K562 (cell line): Measurements from ENCODE around the gene NCKIPSD. TPM values are rescaled to one million over a fixed set of nuclear protein-coding genes. Genes with fewer than 3 reads are reported as not detected.
A peak's percentile ranks its signal among the peaks of the same experiment; 100 is the strongest.

Experiments
- ATF2 ChIP-seq: sonication (generic); formaldehyde crosslinking; IDR thresholded peaks from 2 replicates; pipeline ENCODE4 v1.8.1; 2022; ENCODE audit warnings: missing genetic modification reagents
- E2F6 ChIP-seq, 2 experiments: IDR thresholded peaks; 2 replicates each; pipeline ENCODE4 v1.6.1; 2011; ENCODE audit warnings: borderline replicate concordance in 1 of 2, control low read depth in 1 of 2, low read depth in 1 of 2, low read length in 1 of 2, mild to moderate bottlenecking in 1 of 2, mixed read lengths in 1 of 2, moderate library complexity in 1 of 2; ENCODE audit not compliant: insufficient read depth in 1 of 2, insufficient read length in 1 of 2, poor library complexity in 1 of 2, severe bottlenecking in 1 of 2; ENCODE audit errors: extremely low read depth in 1 of 2
- FOXJ3 ChIP-seq: sonication (generic); formaldehyde crosslinking; IDR thresholded peaks from 2 replicates; pipeline ENCODE4 v1.4.0; 2020; ENCODE audit warnings: mild to moderate bottlenecking, missing genetic modification reagents
- NKRF ChIP-seq: fragments of 450-650 bp; IDR thresholded peaks from 2 replicates; pipeline ENCODE4 v1.6.1; 2016; ENCODE audit warnings: borderline replicate concordance
- RREB1 ChIP-seq: fragments of 250-450 bp; sonication (Bioruptor Pico); IDR thresholded peaks from 2 replicates; pipeline ENCODE4 v1.4.0; 2020
- SRF ChIP-seq, 2 experiments: fragments of 250-450, 450-650 bp in 1 of 2; sonication (Bioruptor Pico) in 1 of 2; sonication (generic) in 1 of 2; formaldehyde crosslinking; IDR thresholded peaks; 2 replicates each; pipeline versions ENCODE4 v1.5.0 to v1.5.1; 2020 to 2022; ENCODE audit warnings: mild to moderate bottlenecking in 1 of 2, missing genetic modification reagents in 1 of 2
- USF1 ChIP-seq: sonication (generic); formaldehyde crosslinking; IDR thresholded peaks from 2 replicates; pipeline ENCODE4 v1.9.0; 2022; ENCODE audit warnings: mild to moderate bottlenecking, missing genetic modification reagents
- USF2 ChIP-seq: sonication (generic); formaldehyde crosslinking; IDR thresholded peaks from 2 replicates; pipeline ENCODE4 v1.5.0; 2020; ENCODE audit warnings: missing genetic modification reagents
- ZBTB8A ChIP-seq: fragments of 450-650 bp; IDR thresholded peaks from 2 replicates; pipeline ENCODE4 v1.6.1; 2018; ENCODE audit warnings: mild to moderate bottlenecking, moderate library complexity; ENCODE audit not compliant: partially characterized antibody
- ZNF212 ChIP-seq: fragments of 450-650 bp; formaldehyde crosslinking; IDR thresholded peaks from 2 replicates; pipeline ENCODE4 v1.4.0; 2020; ENCODE audit warnings: mild to moderate bottlenecking
- polyA plus RNA-seq, 8 experiments: library from polyadenylated mRNA; depleted of rRNA in 4 of 8; stranded (reverse) in 5 of 8; unstranded in 3 of 8; fragments of >200 nt; fragmentation: Nextera tagmentation in 2 of 8; fragmentation: Illumina TruSeq in 1 of 8; extraction: Ambion mirVana in 2 of 8; extraction: Trizol in 1 of 8; gene quantifications; 2 replicates each; pipeline versions ENCODE4 v1.2.1 to v1.2.3, GENCODE V29; 2011 to 2014; ENCODE audit warnings: inconsistent platforms in 1 of 8, missing spikeins in 1 of 8
- total RNA-seq, 7 experiments: library from RNA; depleted of rRNA in 6 of 7; stranded (reverse); fragments of >200 nt in 6 of 7; fragmentation: Illumina TruSeq in 2 of 7; extraction: Trizol in 2 of 7; gene quantifications; 2 replicates each; pipeline versions ENCODE4 v1.2.1 to v1.2.3, GENCODE V29; 2011 to 2021; ENCODE audit warnings: low replicate concordance in 1 of 7

NCKIPSD gene
- total and polyA plus RNA-seq, 9 of the 15 experiments (the other 6 are each of a cell fraction or from before 2014, with no cell fraction given) = 0.49 to 24.4 (median 12.3) TPM

GRCh38 chr3:48663489-48664312, 22.0 kb downstream of the NCKIPSD start (continued):
- TF ChIP-seq ATF2 (CRISPR knock-in tag) (peak; percentile 80), NKRF (peak; percentile 64; the same call in 1 of the 2 replicates), ZBTB8A (no peak), FOXJ3 (CRISPR knock-in tag) (no peak), RREB1 (CRISPR knock-in tag) (no peak), SRF (CRISPR knock-in tag; IDR thresholded peaks at IDR 0.05) (peak in 1 of 2 experiments; percentile 53; a peak in 1 of 4 replicates), USF1 (peak; percentile 56; the same call in 1 of the 2 replicates), USF2 (CRISPR knock-in tag) (0 out of 2 replicates have a peak, but pooled peaks have one; percentile 15), ZNF212 (CRISPR knock-in tag) (no peak), E2F6 (IDR thresholded peaks at IDR 0.05; ENCODE audit: borderline replicate concordance in 1 of 2, extremely low read depth in 1 of 2, insufficient read depth in 1 of 2, insufficient read length in 1 of 2, low read depth in 1 of 2, low read length in 1 of 2, poor library complexity in 1 of 2, severe bottlenecking in 1 of 2) (peak; percentile 81 to 91)
